ENCODE data around the gene FRMD4A. TPM values are rescaled to one million over a fixed set of nuclear protein-coding genes. Genes with fewer than 3 reads are reported as not detected.
"Not testable (repeated sequence)": the region's sequence is repeated elsewhere in the genome, so short reads cannot be mapped to it uniquely, and the experiment has no call there.

Gene FRMD4A
- total and polyA plus RNA-seq, 2 experiments from 2014 or later, result 11.9 to 17.5 TPM

- H3K9me2 ChIP-seq (ENCODE audit: insufficient read depth), result no peaks in the 10 kb centered on the region
- DNase-seq, result no peak
- peak overlapping the region; percentile 64 for H3K27ac ChIP-seq
- peaks cover 47% of the 10 kb centered on the region for H3K4me1 ChIP-seq (ENCODE audit: insufficient read depth)
- H3K4me3 ChIP-seq, result no peak overlapping the region; the same call in 1 of the 2 replicates
- H3K4me2 ChIP-seq (ENCODE audit: unreplicated experiment), result peak overlapping the region; percentile 84
- no peaks in the 10 kb centered on the region; the same call in 1 of the 2 replicates for H3K36me3 ChIP-seq (ENCODE audit: low read depth)
- WGBS, 2 experiments (ENCODE audit: low coverage in 1 of 2, low lambda C conversion rate in 2 of 2, missing lambda C conversion rate in 2 of 2), result 84 to 87% methylated on average over 4 of the region's 4 CpGs
- H3K9ac ChIP-seq, result peak overlapping the region; percentile 53
- TF ChIP-seq EZH2phosphoT487 (IDR thresholded peaks at IDR 0.05; ENCODE audit: insufficient read depth, low read depth), result no peak
- no peak for TF ChIP-seq EZH2 (IDR thresholded peaks at IDR 0.05; ENCODE audit: insufficient read depth, poor library complexity, severe bottlenecking)
- H4K20me1 ChIP-seq (ENCODE audit: insufficient read depth), result no peaks in the 10 kb centered on the region
- H3K27me3 ChIP-seq (replicated peaks; ENCODE audit: insufficient read depth), result no peaks in the 10 kb centered on the region
- peaks cover 63% of the 10 kb centered on the region for H3F3A ChIP-seq (ENCODE audit: insufficient read depth)
- in situ Hi-C loops (cut with MboI), result no loop called here
- no peaks in the 10 kb centered on the region for H3K79me2 ChIP-seq (ENCODE audit: insufficient read depth)
- H3K9me3 ChIP-seq (ENCODE audit: low read depth), result no peaks in the 10 kb centered on the region
- H2AFZ ChIP-seq, result no peak overlapping the region
Measured at GRCh38 chr10:13718820-13719219, 611.9 kb downstream of the FRMD4A start.

GRCh38 chr10:13717936-13718772, 612.6 kb downstream of the FRMD4A start:
- H3K27ac ChIP-seq, result peak overlapping the region; percentile 64
- 5 to 8% methylated on average over 26 of the region's 26 CpGs for WGBS, 2 experiments (ENCODE audit: low coverage in 1 of 2, low lambda C conversion rate in 2 of 2, missing lambda C conversion rate in 2 of 2)
- no peaks in the 10 kb centered on the region for H4K20me1 ChIP-seq (ENCODE audit: insufficient read depth)
- H2AFZ ChIP-seq, result peak overlapping the region; percentile 19; the same call in 1 of the 2 replicates
- no peaks in the 10 kb centered on the region; the same call in 1 of the 2 replicates for H3K36me3 ChIP-seq (ENCODE audit: low read depth)
- H3K9ac ChIP-seq, result peak overlapping the region; percentile 53
- H3K27me3 ChIP-seq (replicated peaks; ENCODE audit: insufficient read depth), result no peaks in the 10 kb centered on the region
- H3K4me3 ChIP-seq, result peak overlapping the region; percentile 58
- in situ Hi-C loops (cut with MboI), result no loop called here
- H3K4me1 ChIP-seq (ENCODE audit: insufficient read depth), result peaks cover 51% of the 10 kb centered on the region
- H3K79me2 ChIP-seq (ENCODE audit: insufficient read depth), result no peaks in the 10 kb centered on the region
- no peaks in the 10 kb centered on the region for H3K9me2 ChIP-seq (ENCODE audit: insufficient read depth)
- H3K4me2 ChIP-seq (ENCODE audit: unreplicated experiment), result peak overlapping the region; percentile 84
- H3K9me3 ChIP-seq (ENCODE audit: low read depth), result no peaks in the 10 kb centered on the region
- H3F3A ChIP-seq (ENCODE audit: insufficient read depth), result peaks cover 64% of the 10 kb centered on the region
- TF ChIP-seq EZH2 (IDR thresholded peaks at IDR 0.05; ENCODE audit: insufficient read depth, poor library complexity, severe bottlenecking), result no peak
- TF ChIP-seq EZH2phosphoT487 (IDR thresholded peaks at IDR 0.05; ENCODE audit: insufficient read depth, low read depth), result no peak
- peak; percentile 94 for DNase-seq

- H3F3A ChIP-seq (ENCODE audit: insufficient read depth), result peaks cover 68% of the 10 kb centered on the region
- H3K9me2 ChIP-seq (ENCODE audit: insufficient read depth), result no peaks in the 10 kb centered on the region
- H3K27ac ChIP-seq, result peak overlapping the region; percentile 64
- peak overlapping the region; percentile 58; the same call in 1 of the 2 replicates for H3K4me3 ChIP-seq
- WGBS, 2 experiments (ENCODE audit: low coverage in 1 of 2, low lambda C conversion rate in 2 of 2, missing lambda C conversion rate in 2 of 2), result 70 to 72% methylated on average over 8 of the region's 8 CpGs
- H3K4me1 ChIP-seq (ENCODE audit: insufficient read depth), result peaks cover 56% of the 10 kb centered on the region
- H3K4me2 ChIP-seq (ENCODE audit: unreplicated experiment), result peak overlapping the region; percentile 84
- H3K36me3 ChIP-seq (ENCODE audit: low read depth), result no peaks in the 10 kb centered on the region; the same call in 1 of the 2 replicates
- no peak overlapping the region for H2AFZ ChIP-seq
- in situ Hi-C loops (cut with MboI), result no loop called here
- no peaks in the 10 kb centered on the region for H3K27me3 ChIP-seq (replicated peaks; ENCODE audit: insufficient read depth)
- TF ChIP-seq EZH2 (IDR thresholded peaks at IDR 0.05; ENCODE audit: insufficient read depth, poor library complexity, severe bottlenecking) (no peak), EZH2phosphoT487 (IDR thresholded peaks at IDR 0.05; ENCODE audit: insufficient read depth, low read depth) (no peak)
- DNase-seq, result no peak
- H3K9me3 ChIP-seq (ENCODE audit: low read depth), result no peaks in the 10 kb centered on the region
- no peaks in the 10 kb centered on the region for H4K20me1 ChIP-seq (ENCODE audit: insufficient read depth)
- H3K79me2 ChIP-seq (ENCODE audit: insufficient read depth), result no peaks in the 10 kb centered on the region
- peak overlapping the region; percentile 53 for H3K9ac ChIP-seq
Measured at GRCh38 chr10:13717571-13717935, 613.2 kb downstream of the FRMD4A start.

GRCh38 chr10:13716081-13717071, 614.3 kb downstream of the FRMD4A start:
- TF ChIP-seq EZH2 (IDR thresholded peaks at IDR 0.05; ENCODE audit: insufficient read depth, poor library complexity, severe bottlenecking) (no peak), EZH2phosphoT487 (IDR thresholded peaks at IDR 0.05; ENCODE audit: insufficient read depth, low read depth) (no peak)
- no peaks in the 10 kb centered on the region for H3K79me2 ChIP-seq (ENCODE audit: insufficient read depth)
- peak; percentile 91 for DNase-seq
- H3F3A ChIP-seq (ENCODE audit: insufficient read depth), result peaks cover 80% of the 10 kb centered on the region
- H3K27ac ChIP-seq, result peak overlapping the region; percentile 67
- in situ Hi-C loops (cut with MboI), result no loop called here
- WGBS, 2 experiments (ENCODE audit: low coverage in 1 of 2, low lambda C conversion rate in 2 of 2, missing lambda C conversion rate in 2 of 2), result 11 to 12% methylated on average over 10 of the region's 10 CpGs
- H3K36me3 ChIP-seq (ENCODE audit: low read depth), result no peaks in the 10 kb centered on the region; the same call in 1 of the 2 replicates
- H2AFZ ChIP-seq, result 0 out of 2 replicates have a peak overlapping the region, but pooled peaks have one; percentile 16
- no peak overlapping the region for H3K4me3 ChIP-seq
- no peaks in the 10 kb centered on the region for H4K20me1 ChIP-seq (ENCODE audit: insufficient read depth)
- peak overlapping the region; percentile 2; the same call in 1 of the 2 replicates for H3K9ac ChIP-seq
- H3K4me1 ChIP-seq (ENCODE audit: insufficient read depth), result peaks cover 67% of the 10 kb centered on the region
- peak overlapping the region; percentile 30 for H3K4me2 ChIP-seq (ENCODE audit: unreplicated experiment)
- no peaks in the 10 kb centered on the region for H3K27me3 ChIP-seq (replicated peaks; ENCODE audit: insufficient read depth)
- no peaks in the 10 kb centered on the region for H3K9me2 ChIP-seq (ENCODE audit: insufficient read depth)
- H3K9me3 ChIP-seq (ENCODE audit: low read depth), result no peaks in the 10 kb centered on the region

- WGBS, 2 experiments (ENCODE audit: low coverage in 1 of 2, low lambda C conversion rate in 2 of 2, missing lambda C conversion rate in 2 of 2), result 20 to 24% methylated on average over 5 of the region's 5 CpGs
Measured at GRCh38 chr10:13715596-13715995, 615.1 kb downstream of the FRMD4A start.

More at GRCh38 chr10:13715596-13715995, 615.1 kb downstream of the FRMD4A start:
- Histone ChIP-seq H3K4me1 (ENCODE audit: insufficient read depth) (peaks cover 68% of the 10 kb centered on the region), H3K4me2 (ENCODE audit: unreplicated experiment) (peak overlapping the region; percentile 30), H3K9ac (peak overlapping the region; percentile 2; the same call in 1 of the 2 replicates), H3K27ac (peak overlapping the region; percentile 67), H3F3A (ENCODE audit: insufficient read depth) (peaks cover 76% of the 10 kb centered on the region)
- H3K9me2 ChIP-seq (ENCODE audit: insufficient read depth); in situ Hi-C loops (cut with MboI); H2AFZ ChIP-seq; H4K20me1 ChIP-seq (ENCODE audit: insufficient read depth); H3K79me2 ChIP-seq (ENCODE audit: insufficient read depth); H3K27me3 ChIP-seq (replicated peaks; ENCODE audit: insufficient read depth); H3K9me3 ChIP-seq (ENCODE audit: low read depth); H3K36me3 ChIP-seq (ENCODE audit: low read depth); DNase-seq; H3K4me3 ChIP-seq: not testable (repeated sequence)
